Anterior cingulate cortex (tissue), 58 donors: ENCODE results near the gene HID1.
"Not testable (repeated sequence)": the region's sequence is repeated elsewhere in the genome, so short reads cannot be mapped to it uniquely, and the experiment has no call there.

Experiments used
- DNase-seq, 58 donors: peaks; one replicate each; lab custom pipeline; 2025; lab: John Stamatoyannopoulos, UW

The HID1 gene, protein sequence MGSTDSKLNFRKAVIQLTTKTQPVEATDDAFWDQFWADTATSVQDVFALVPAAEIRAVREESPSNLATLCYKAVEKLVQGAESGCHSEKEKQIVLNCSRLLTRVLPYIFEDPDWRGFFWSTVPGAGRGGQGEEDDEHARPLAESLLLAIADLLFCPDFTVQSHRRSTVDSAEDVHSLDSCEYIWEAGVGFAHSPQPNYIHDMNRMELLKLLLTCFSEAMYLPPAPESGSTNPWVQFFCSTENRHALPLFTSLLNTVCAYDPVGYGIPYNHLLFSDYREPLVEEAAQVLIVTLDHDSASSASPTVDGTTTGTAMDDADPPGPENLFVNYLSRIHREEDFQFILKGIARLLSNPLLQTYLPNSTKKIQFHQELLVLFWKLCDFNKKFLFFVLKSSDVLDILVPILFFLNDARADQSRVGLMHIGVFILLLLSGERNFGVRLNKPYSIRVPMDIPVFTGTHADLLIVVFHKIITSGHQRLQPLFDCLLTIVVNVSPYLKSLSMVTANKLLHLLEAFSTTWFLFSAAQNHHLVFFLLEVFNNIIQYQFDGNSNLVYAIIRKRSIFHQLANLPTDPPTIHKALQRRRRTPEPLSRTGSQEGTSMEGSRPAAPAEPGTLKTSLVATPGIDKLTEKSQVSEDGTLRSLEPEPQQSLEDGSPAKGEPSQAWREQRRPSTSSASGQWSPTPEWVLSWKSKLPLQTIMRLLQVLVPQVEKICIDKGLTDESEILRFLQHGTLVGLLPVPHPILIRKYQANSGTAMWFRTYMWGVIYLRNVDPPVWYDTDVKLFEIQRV

DNA sequence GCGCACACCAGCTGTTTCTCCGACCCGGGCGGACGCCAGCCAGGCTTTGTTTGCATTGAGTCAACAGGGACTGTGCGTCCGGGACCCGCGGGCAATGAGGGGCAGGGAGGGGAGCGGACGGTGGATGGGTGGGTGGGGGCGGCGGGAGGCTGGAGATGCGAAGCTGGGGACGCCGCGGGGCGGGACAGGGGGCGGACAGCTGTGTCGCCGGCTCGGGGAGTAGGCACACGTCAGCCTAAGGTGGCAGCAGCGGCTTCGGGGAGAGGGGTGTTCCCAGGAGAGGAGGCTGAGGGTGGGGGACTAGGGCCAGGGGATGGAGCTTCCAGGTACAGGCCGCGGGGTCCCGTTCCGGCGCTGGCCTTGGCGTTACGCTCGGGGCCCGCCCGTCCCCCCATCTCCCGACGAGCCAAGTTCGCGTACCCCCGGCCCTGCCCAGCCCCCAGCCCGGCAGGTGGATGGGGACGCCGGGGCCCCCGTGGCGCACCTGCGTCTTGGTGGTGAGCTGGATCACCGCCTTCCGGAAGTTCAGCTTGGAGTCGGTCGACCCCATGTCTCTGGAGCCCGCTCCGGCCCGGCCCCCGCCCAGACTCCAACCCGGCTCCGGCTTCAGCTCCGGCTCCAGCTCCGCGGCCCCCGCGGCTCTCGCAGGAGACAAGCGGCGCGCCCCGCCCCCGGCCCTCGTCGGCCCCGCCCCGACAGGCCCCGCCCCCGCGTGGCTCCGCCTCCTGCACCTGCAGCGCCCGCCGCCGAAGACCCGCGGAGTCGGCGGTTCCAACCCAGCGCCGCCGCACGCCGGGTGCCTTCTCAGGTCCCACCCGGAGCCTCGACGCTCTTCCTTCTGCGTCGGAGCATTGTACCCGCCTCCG, at the start of gene HID1:
HID1 (minus strand) TSS at position 653 of the 866 bp plus-strand sequence; CDS start at position 550, 103 bp downstream.
- peak in 56 of 58 donors; percentile 9 to 89 (median 70) for DNase-seq

- DNase-seq: peak in 18 of 58 donors; percentile 12 to 77 (median 28)
Measured at GRCh38 chr17:75020331-75021110, 48.0 kb upstream of the HID1 start.

- peak in 4 of 58 donors; percentile 22 to 39 (median 24) for DNase-seq
Measured at GRCh38 chr17:75019710-75020109, 47.2 kb upstream of the HID1 start.

- DNase-seq: peak in 6 of 58 donors; percentile 8 to 39 (median 23)
Measured at GRCh38 chr17:75019146-75019545, 46.6 kb upstream of the HID1 start.

DNA sequence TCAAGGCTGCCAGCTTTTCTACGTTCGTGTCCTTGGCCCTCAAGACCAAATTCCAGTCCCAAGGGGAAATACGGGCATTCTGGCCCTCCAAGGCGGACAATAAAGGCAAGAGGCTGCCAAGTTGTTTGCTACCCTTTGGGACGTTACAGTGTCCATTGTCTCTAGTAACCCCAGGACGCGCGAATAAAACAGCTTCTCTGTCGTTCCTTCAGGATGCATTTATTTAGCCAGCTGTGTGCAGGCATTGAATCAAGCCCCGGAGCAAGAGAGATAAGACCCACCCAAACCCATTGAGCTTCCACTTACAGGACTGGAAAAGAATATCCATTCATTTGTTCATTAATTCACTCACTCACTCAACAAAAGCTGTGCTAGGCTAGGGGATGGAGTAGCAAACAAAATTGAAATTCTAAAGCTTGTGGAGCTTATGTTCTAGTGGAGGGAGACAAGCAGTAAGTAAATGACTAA, 40.6 kb upstream of the HID1 start:
- no peak for DNase-seq

GRCh38 chr17:75012346-75013091, 40.0 kb upstream of the HID1 start, which contains the start of gene MRPL58:
TSS of gene MRPL58 (plus strand) at chr17:75012670. CDS start at chr17:75012687, 17 bp downstream.
- peak; percentile 53 to 94 (median 81) for DNase-seq

DNA sequence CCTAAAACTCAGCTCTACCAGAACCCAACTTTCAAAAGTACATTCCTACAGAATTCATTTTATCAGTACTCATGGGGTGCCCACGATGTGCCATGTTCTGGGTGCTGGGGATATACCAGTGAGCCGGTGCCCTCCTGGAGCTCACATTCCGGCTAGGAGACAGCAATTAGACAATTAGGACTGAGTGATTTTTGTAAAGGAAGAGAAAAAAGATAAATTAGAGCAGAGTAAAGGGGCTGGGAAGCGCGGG, 39.5 kb upstream of the HID1 start:
- no peak for DNase-seq

DNA sequence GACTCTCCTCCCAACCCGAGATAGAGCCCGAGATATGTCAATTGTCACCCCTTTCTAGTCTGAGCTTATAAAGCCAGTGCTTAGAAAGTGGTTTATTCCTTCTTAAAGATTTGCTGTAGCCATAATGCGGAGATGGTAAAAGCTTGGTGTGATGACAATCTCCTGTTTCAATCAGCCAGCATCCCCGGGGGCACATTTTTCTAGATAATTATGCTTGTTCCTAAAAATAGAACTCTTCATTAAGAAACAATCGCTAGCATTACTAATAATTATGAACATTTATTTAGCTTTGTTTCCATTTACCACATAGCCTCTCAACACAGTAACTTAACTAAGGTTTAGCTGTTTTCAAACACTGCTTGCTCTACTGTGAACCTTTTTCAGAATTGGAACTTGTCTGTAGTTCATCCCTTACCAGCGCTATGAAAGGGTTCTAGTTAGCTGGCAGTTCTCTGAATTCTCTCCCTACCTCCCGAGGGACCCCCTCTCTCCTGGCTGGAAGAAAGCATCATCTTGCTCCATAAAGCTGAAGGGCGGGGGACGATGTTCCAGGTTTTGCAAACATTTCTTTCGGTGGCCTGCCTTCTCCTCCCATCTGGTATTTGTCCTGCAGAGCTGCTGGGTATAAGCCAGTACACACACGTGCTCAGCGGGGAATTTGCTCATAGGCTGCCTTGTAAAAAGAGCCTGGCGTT, 39.0 kb upstream of the HID1 start:
- DNase-seq: peak in 45 of 58 donors; percentile 19 to 79 (median 44)

- peak in 13 of 58 donors; percentile 11 to 61 (median 36) for DNase-seq
Measured at GRCh38 chr17:75010683-75011400, 38.3 kb upstream of the HID1 start.

DNA sequence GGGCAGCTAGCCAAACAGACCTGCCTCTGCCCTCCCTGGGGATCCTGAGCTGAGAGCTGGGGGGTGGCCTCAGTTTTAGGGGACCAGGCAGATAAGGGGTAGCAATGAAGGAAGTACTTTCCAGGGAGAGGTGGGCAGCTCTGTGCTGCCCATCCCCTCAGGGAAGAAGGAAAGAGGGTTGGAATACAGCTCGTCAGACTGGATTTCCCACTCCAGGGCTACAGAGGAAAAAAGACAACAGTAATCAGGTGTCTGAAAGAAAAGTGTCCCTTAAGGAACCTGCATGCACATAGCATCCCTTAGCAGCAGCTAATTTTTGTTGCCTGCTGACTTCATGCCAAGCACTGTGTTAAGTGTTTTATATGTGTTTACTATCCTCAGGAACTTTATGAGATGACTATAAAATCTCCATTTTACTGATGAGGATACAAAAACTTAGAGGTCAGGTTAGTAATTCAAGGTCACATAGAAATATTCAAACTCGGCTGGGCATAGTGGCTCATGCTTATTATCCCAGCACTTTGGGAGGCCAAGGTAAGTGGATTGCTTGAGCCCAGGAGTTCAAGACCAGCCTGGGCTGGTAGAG, 36.7 kb upstream of the HID1 start:
- DNase-seq: no peak

- DNase-seq: no peak
Measured at GRCh38 chr17:75008373-75008772, 35.8 kb upstream of the HID1 start.

DNA sequence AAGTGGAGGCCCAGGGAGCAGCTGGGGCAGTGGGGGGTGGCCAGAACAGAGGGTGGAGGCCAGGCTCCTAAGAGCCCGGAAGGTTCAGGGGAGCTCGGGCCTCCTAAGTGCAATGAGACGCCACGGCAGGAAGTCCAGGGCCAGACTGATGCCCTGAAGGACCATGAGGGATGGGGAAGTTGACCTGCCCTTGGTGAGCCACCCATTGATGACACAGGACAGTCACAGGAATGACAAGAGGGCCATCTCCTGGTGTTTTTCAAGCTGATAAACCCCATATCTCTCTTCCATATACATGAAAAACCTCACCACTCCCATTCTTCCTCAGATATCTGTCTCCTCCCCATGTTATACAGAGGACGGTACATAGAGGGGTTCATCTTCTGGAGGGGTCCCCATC, 34.1 kb upstream of the HID1 start:
- no peak for DNase-seq

DNA sequence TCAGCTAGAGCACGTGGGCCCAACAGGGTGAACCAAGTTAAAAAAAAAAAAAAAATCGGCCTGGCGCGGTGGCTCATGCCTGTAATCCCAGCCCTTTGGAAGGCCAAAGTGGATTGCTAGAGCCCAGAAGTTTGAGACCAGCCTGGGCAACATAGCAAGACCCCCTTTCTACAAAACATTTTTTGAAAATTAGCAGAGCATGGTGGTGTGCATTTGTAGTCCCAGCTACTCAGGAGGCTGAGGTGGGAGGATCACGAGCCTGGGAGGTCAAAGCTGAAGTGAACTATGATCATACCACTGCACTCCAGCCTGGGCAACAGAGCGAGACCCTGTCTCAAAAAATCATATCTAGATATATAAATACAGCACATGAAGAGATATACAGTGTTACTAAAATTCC, 33.5 kb upstream of the HID1 start:
- DNase-seq: not testable (repeated sequence)

DNA sequence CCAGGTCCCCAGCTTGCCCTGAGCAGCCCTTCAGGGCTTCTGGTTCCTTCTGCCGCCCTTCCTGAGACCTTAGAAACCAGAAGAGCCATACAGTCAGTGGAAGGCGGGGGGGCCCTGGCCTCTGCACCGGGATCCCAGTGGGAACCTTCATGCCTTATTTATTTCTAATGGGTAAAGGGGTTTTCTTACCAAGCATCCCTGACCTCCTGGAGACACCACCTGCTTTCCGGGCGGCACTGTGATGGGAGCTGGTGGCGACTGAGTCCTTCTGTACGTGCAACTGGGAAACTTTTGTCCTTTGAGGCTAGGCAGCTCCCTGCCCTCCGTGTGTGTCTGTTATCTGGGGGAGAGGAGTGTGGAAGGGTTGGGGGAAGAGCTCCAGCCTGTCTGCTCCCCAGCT, 32.7 kb upstream of the HID1 start:
- DNase-seq: no peak

DNA sequence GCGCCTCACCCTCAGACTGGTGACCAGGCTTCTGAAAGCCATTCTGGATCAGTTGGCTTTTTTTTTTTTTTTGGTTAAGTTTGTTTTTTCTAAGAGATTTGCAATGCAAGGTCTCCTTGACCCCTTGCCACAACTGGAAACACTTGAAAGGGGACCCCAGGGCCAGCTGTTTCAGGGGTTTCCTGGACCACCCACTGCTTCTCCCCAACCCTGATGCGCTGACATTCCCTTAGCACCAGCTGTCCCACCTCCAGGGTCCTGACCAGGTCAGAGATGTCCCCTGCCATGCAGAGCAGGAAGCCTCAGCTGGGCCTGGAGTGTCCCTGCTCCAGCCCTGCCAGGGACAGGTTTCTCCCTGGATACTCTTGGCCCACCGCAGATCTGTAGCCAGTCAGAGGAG, 31.8 kb upstream of the HID1 start:
- no peak for DNase-seq

DNA sequence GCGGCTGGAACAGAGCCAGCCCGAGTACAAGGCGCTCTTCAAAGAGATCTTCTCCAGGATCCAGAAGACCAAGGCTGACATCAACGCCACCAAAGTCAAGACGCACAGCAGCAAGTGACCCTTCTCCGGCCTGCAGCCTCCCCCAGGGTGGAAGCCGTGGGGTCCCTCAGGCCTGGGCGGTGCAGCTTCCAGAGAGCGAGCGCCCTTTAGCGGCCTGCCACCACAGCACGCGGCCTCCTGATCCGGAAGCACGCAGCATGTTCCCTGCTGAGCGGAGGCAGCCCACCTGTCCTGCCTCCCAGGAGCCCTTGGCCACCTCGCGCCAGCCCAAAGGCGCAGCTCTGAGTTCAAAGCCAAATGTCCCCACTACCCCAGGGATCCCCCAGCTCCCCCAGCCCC, 31.4 kb upstream of the HID1 start:
- DNase-seq: no peak
